SK-N-SH (cell line): Measurements from ENCODE around the gene B3GAT3. TPM values are rescaled to one million over a fixed set of nuclear protein-coding genes. Genes with fewer than 3 reads are reported as not detected.

Source experiments
- CTCF ChIA-PET: fragments of 300-600, 350-600 bp; formaldehyde crosslinking; extraction: SDS; loops from one replicate; lab custom pipeline; 2021; lab: Yijun Ruan, JAX
- POLR2A ChIA-PET: fragments of 350-600 bp; sonication (Branson Sonifier 250); formaldehyde crosslinking; extraction: SDS; loops from one replicate; lab custom pipeline; 2020; ENCODE audit warnings: antibody characterized with exemption, inconsistent platforms; lab: Yijun Ruan, JAX
- DNase-seq: peaks from one replicate; pipeline ENCODE4 v3.0.0; 2012
- H2AFZ ChIP-seq: fragments of 200-600 bp; sonication (generic); 2 replicates; pipeline ENCODE4 v1.8.1; 2016; ENCODE audit warnings: antibody characterized with exemption, mild to moderate bottlenecking, low read depth
- H3F3A ChIP-seq: fragments of 200-600 bp; sonication (generic); replicated peaks from 2 replicates; pipeline ENCODE3; 2016; ENCODE audit warnings: antibody characterized with exemption, mild to moderate bottlenecking; ENCODE audit not compliant: insufficient read depth
- H3K27ac ChIP-seq, 2 experiments: fragments of 200-500 bp in 1 of 2; fragments of 200-600 bp in 1 of 2; sonication (Bioruptor generic) in 1 of 2; sonication (generic), shearing (Covaris generic) in 1 of 2; 2 replicates each; pipeline versions ENCODE4 v1.5.1 to v1.6.1; 2014 to 2016; ENCODE audit warnings: low read depth in 2 of 2, inconsistent platforms in 1 of 2, low read length in 1 of 2, mild to moderate bottlenecking in 1 of 2, mixed read lengths in 1 of 2
- H3K27me3 ChIP-seq: fragments of 200-600 bp; sonication (generic), shearing (Covaris generic); 2 replicates; pipeline ENCODE4 v1.6.1; 2016; ENCODE audit warnings: mixed run types; ENCODE audit not compliant: insufficient read depth
- H3K36me3 ChIP-seq, 2 experiments: fragments of 200-500 bp in 1 of 2; fragments of 200-600 bp in 1 of 2; sonication (Bioruptor generic) in 1 of 2; sonication (generic) in 1 of 2; replicated peaks in 1 of 2; 2 replicates each; pipeline versions ENCODE3 to v1.5.1; 2014 to 2016; ENCODE audit warnings: low read length in 1 of 2, mild to moderate bottlenecking in 1 of 2; ENCODE audit not compliant: insufficient read depth in 2 of 2, control insufficient read depth in 1 of 2
- H3K4me1 ChIP-seq, 2 experiments: fragments of 200-500 bp in 1 of 2; fragments of 200-600 bp in 1 of 2; sonication (Bioruptor generic) in 1 of 2; sonication (generic), shearing (Covaris generic) in 1 of 2; 2 replicates each; pipeline versions ENCODE4 v1.5.1 to v1.6.1; 2014 to 2016; ENCODE audit warnings: low read depth in 1 of 2, low read length in 1 of 2, mixed run types in 1 of 2; ENCODE audit not compliant: insufficient read depth in 2 of 2, control insufficient read depth in 1 of 2
- H3K4me2 ChIP-seq: fragments of 200-600 bp; sonication (generic), shearing (Covaris generic); 2 replicates; pipeline ENCODE4 v1.6.1; 2017; ENCODE audit warnings: mixed run types
- H3K4me3 ChIP-seq, 2 experiments: fragments of 200-500 bp in 1 of 2; fragments of 200-600 bp in 1 of 2; sonication (Bioruptor generic) in 1 of 2; sonication (generic), shearing (Covaris generic) in 1 of 2; 2 replicates each; pipeline versions ENCODE4 v1.5.1 to v1.8.1; 2014 to 2016; ENCODE audit warnings: low read depth in 2 of 2, inconsistent platforms in 1 of 2, low read length in 1 of 2, mild to moderate bottlenecking in 1 of 2, mixed read lengths in 1 of 2, moderate library complexity in 1 of 2
- H3K79me2 ChIP-seq: fragments of 200-600 bp; sonication (generic); 2 replicates; pipeline ENCODE4 v1.8.1; 2017; ENCODE audit warnings: mild to moderate bottlenecking; ENCODE audit not compliant: insufficient read depth
- H3K9ac ChIP-seq: fragments of 200-600 bp; sonication (generic); 2 replicates; pipeline ENCODE4 v1.6.1; 2017; ENCODE audit warnings: mixed run types
- H3K9me2 ChIP-seq: fragments of 200-600 bp; sonication (generic); 2 replicates; pipeline ENCODE4 v1.6.1; 2017; ENCODE audit warnings: mixed run types
- H3K9me3 ChIP-seq: fragments of 200-600 bp; sonication (generic); 2 replicates; pipeline ENCODE4 v1.6.1; 2017; ENCODE audit warnings: mixed run types, mild to moderate bottlenecking, moderate library complexity
- H4K20me1 ChIP-seq: fragments of 200-600 bp; sonication (generic); 2 replicates; pipeline ENCODE4 v1.6.1; 2017; ENCODE audit warnings: mild to moderate bottlenecking, mixed run types; ENCODE audit not compliant: insufficient read depth
- CHD2 ChIP-seq: fragments of 150-350 bp; IDR thresholded peaks from 2 replicates; pipeline ENCODE4 v1.6.1; 2018; ENCODE audit warnings: low read length; ENCODE audit not compliant: partially characterized antibody
- EP300 ChIP-seq, 2 experiments: IDR thresholded peaks; 2 replicates each; pipeline versions ENCODE4 v1.4.0 to v1.6.1; 2012; ENCODE audit warnings: borderline replicate concordance in 1 of 2, low read depth in 1 of 2, low read length in 1 of 2
- FOXM1 ChIP-seq: IDR thresholded peaks from 2 replicates; pipeline ENCODE4 v1.4.0; 2012; ENCODE audit warnings: low read depth, mild to moderate bottlenecking
- IRF3 ChIP-seq: fragments of 150-350 bp; IDR thresholded peaks from 2 replicates; pipeline ENCODE4 v1.6.1; 2016; ENCODE audit warnings: mild to moderate bottlenecking, low read depth, low read length
- NRF1 ChIP-seq: IDR thresholded peaks from 2 replicates; pipeline ENCODE4 v1.6.1; 2012; ENCODE audit warnings: low read depth, mild to moderate bottlenecking, low read length
- PBX3 ChIP-seq: IDR thresholded peaks from 2 replicates; pipeline ENCODE4; 2012
- RAD21 ChIP-seq: IDR thresholded peaks from 2 replicates; pipeline ENCODE4 v1.6.1; 2012; ENCODE audit warnings: mild to moderate bottlenecking, low read length
- REST ChIP-seq: IDR thresholded peaks from 2 replicates; pipeline ENCODE4 v1.6.1; 2012; ENCODE audit warnings: mild to moderate bottlenecking, low read depth, low read length, moderate library complexity
- RXRA ChIP-seq: IDR thresholded peaks from 2 replicates; pipeline ENCODE4 v1.4.0; 2012; ENCODE audit warnings: low read depth, mild to moderate bottlenecking, borderline replicate concordance
- SMC3 ChIP-seq: IDR thresholded peaks from 2 replicates; pipeline ENCODE4 v1.6.1; 2012; ENCODE audit warnings: low read depth, low read length, improper control_type of control experiment
- TCF12 ChIP-seq: IDR thresholded peaks from 2 replicates; pipeline ENCODE4 v1.4.0; 2012
- USF1 ChIP-seq: IDR thresholded peaks from 2 replicates; pipeline ENCODE4 v1.4.0; 2012; ENCODE audit warnings: low read depth, borderline replicate concordance
- USF2 ChIP-seq: fragments of 150-350 bp; IDR thresholded peaks from 2 replicates; pipeline ENCODE4 v1.6.1; 2017; ENCODE audit warnings: antibody characterized with exemption, low read length, low read depth, borderline replicate concordance
- WGBS: methylation state at CpG from one replicate; pipeline ENCODE4 v1.1.6; 2017; ENCODE audit warnings: low lambda C conversion rate; 5-methylcytosine and 5-hydroxymethylcytosine counted together
- polyA plus RNA-seq, 3 experiments: library from polyadenylated mRNA; depleted of rRNA; stranded (reverse); fragments of >200 nt; gene quantifications; 2 replicates each; pipeline ENCODE4 v1.2.3, GENCODE V29; 2012

Gene B3GAT3
- polyA plus RNA-seq, 1 of the 3 experiments (the other 2 are of a cell fraction) = 104 TPM

GRCh38 chr11:62592146-62592815 lies 29.5 kb downstream of the B3GAT3 start:
- Histone ChIP-seq H3F3A (peaks cover 46% of the 10 kb centered on the region), H2AFZ (peak overlapping the region; percentile 52; the same call in 1 of the 2 replicates), H3K4me2 (peak overlapping the region; percentile 88), H3K36me3 (peaks cover 41 to 47% of the 10 kb centered on the region in 2 experiments), H3K79me2 (peaks cover 40% of the 10 kb centered on the region), H3K9me2 (no peaks in the 10 kb centered on the region), H3K27me3 (no peaks in the 10 kb centered on the region), H3K9ac (peak overlapping the region; percentile 56; the same call in 1 of the 2 replicates), H3K4me1 (peaks cover 13 to 17% of the 10 kb centered on the region in 2 experiments; a peak in 3 of 4 replicates), H3K27ac (peak overlapping the region; percentile 80 to 94), H4K20me1 (no peaks in the 10 kb centered on the region), H3K4me3 (peak overlapping the region; percentile 61 to 78), H3K9me3 (no peaks in the 10 kb centered on the region)
- TF ChIP-seq SMC3 (0 out of 2 replicates have a peak, but pooled peaks have one; percentile 5), IRF3 (no peak)
- WGBS = 26% methylated on average over 17 of the region's 17 CpGs
- ChIA-PET POLR2A (interaction anchor here (0.5 to 2.8 kb wide), 37 partner anchors 10 to 248 kb away, joined by 3 to 59 read pairs (median 6); partner anchors contain the start of genes AHNAK, B3GAT3, C11orf98 and CSKMT), CTCF (interaction anchor here (0.6 to 6.2 kb wide), 19 partner anchors 9 to 213 kb away, joined by 3 to 69 read pairs (median 4); partner anchors contain the start of genes B3GAT3, C11orf98, CSKMT and EML3)
- no peak for DNase-seq

- Histone ChIP-seq H3K79me2 (peaks cover 33% of the 10 kb centered on the region), H3K4me1 (peaks cover 13 to 17% of the 10 kb centered on the region in 2 experiments; a peak in 3 of 4 replicates), H3K27me3 (no peaks in the 10 kb centered on the region), H4K20me1 (no peaks in the 10 kb centered on the region), H3K9me2 (no peaks in the 10 kb centered on the region), H3K4me2 (peak within 1 kb of the TSS; percentile 88), H3K27ac (peak within 1 kb of the TSS; percentile 86 to 94), H3K4me3 (peak within 1 kb of the TSS; percentile 77 to 78), H3F3A (peaks cover 41% of the 10 kb centered on the region), H3K9ac (peak within 1 kb of the TSS; percentile 82), H3K36me3 (peaks cover 35 to 43% of the 10 kb centered on the region in 2 experiments), H3K9me3 (no peaks in the 10 kb centered on the region), H2AFZ (peak within 1 kb of the TSS; percentile 61)
- ChIA-PET POLR2A (interaction anchor here (0.5 to 2.8 kb wide), 41 partner anchors 9 to 254 kb away, joined by 3 to 59 read pairs (median 5); partner anchors contain the start of genes AHNAK, ASRGL1, B3GAT3 and C11orf98), CTCF (interaction anchor here (0.6 to 6.2 kb wide), 20 partner anchors 10 to 212 kb away, joined by 3 to 69 read pairs (median 4); partner anchors contain the start of genes B3GAT3, C11orf98, CSKMT and EML3)
- 1% methylated on average over 38 of the region's 58 CpGs for WGBS
- peak; percentile 83 for DNase-seq
- TF ChIP-seq RXRA (no peak), IRF3 (no peak; the same call in 1 of the 2 replicates), REST (peak; percentile 90), RAD21 (no peak), TCF12 (peak; percentile 56), CHD2 (peak; percentile 86), USF2 (no peak), USF1 (0 out of 2 replicates have a peak, but pooled peaks have one; percentile 32), EP300 (IDR thresholded peaks at IDR 0.05; ENCODE audit: borderline replicate concordance in 1 of 2, low read depth in 1 of 2, low read length in 1 of 2) (0 out of 4 replicates have a peak, but pooled peaks of 1 of the 2 experiments have one; percentile 22), FOXM1 (no peak), NRF1 (no peak), PBX3 (peak; percentile 47)
Measured at GRCh38 chr11:62591448-62592145, 30.2 kb downstream of the B3GAT3 start, which contains the start of gene TUT1. TSS of gene TUT1 (minus strand) at chr11:62591523. CDS start at chr11:62591485, 38 bp downstream.
